ENCODE results near the gene PACRG.

Gene PACRG

DNA sequence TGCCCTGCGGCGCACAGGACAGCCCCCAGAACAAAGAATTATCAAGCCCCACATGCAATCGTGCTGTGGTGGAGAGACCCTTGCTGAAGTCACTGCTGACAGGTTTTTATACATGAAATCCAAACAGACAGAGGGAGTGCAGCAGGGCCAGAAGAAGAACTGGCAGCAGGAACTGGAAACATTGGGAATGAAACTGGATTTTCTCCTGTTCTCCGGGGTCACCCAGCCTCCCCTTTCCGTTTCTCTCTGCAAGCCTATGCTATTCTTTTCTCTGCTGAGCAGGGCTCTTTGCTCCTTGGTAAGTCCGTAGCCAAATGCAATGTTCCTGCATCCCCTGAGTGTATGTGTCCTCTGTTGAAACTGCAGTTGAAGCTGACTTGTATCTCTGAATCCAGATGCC, 623.2 kb downstream of the PACRG start:
- DNase-seq (ENCODE audit: low read depth in 2 of 2) = no peak

GRCh38 chr6:163352011-163352685, 624.4 kb downstream of the PACRG start:
- DNase-seq (ENCODE audit: low read depth in 2 of 2) = no peak

DNA sequence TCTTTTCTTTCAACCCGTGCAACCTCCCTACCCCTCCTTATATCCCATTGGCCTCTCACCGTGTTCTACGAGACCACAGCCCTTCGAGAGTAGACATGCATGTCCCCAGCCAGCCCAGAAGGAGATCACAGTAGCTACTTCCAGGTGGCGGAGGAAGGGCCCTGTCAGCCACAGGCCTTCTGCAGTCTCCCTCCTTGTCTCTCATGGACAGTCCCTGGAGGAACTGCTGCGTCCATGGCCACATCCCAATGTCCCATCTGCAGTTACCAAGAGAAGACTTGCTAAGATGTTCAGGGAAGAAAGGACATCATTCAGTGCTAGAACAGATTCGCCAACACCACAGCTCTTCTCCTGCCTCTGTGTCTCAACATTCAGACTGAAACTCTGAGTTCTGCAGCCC, 625.2 kb downstream of the PACRG start:
- DNase-seq (ENCODE audit: low read depth in 2 of 2) = no peak

DNA sequence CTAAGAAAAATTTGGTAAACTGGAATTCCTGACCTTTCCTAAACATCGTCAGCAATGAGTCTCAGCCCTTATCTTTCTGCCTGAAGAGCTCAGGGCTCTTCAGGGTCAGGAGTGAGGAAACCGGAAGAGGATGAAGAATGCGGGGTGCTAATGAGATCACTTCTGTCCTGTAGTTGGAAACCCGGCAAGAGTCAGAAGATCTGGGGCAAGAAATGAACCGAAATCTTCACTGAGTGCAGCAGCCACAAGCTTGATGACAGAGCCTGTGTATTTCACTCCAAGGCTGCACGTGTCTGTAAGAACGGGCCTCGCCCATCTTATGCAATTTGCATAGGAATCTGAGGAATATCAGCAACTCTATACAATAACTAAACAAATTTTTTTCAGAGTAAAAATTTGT, 626.3 kb downstream of the PACRG start:
- no peak for DNase-seq (ENCODE audit: low read depth in 2 of 2)

DNA sequence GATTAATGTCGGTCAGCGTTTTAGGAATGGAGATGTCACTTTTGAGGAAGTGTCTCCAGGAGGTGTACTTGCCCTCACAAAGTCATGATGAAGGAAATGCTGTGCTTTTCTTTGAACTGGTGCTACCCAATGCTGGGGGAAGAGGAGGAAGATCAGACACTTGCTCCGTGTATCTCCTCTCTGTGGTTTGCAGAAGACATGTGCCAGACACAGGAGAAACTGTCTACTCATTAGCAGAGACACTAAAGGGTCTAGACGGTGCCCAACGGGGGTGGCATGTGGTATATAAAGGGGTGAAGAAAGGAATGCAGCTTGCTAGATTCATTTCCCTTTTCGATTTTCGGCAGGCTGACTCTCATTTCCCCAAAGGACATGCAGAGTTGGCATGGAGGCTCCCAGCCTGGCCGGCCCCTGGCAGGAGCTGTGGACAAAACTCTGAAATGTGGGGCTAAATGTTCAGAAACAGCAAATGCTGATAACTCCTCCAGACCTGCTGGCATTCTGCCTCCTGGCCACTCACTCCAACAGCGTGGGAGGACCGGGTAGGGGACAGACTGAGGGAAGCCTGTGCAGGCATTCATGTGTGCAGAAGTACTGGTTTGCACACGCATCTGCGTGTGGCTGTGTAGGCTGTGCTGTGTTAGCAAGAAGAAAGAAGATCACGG, 627.1 kb downstream of the PACRG start:
- DNase-seq (ENCODE audit: low read depth in 2 of 2) = no peak

- no peak for DNase-seq (ENCODE audit: low read depth in 2 of 2)
Measured at GRCh38 chr6:163355426-163355991, 627.7 kb downstream of the PACRG start.

DNA sequence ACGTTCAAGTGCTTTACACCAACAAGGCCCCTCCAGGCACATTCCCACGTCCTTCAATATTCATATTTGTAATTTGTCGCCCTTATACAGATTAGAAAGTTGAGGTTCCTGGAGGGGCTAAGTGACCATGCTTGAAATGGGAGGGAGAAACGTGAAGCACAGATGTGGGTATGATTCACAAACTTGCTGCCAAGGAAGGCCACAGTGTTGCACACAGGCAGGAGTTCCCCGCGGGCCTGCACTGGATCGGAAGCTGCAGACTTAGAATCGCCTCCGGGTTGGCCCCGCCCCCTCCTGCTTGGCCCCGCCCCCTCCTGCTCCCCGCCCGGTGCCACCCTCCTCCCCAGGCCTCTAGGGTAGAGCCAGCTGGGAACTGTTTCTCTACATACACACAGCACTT, 628.5 kb downstream of the PACRG start:
- no peak for DNase-seq (ENCODE audit: low read depth in 2 of 2)

DNA sequence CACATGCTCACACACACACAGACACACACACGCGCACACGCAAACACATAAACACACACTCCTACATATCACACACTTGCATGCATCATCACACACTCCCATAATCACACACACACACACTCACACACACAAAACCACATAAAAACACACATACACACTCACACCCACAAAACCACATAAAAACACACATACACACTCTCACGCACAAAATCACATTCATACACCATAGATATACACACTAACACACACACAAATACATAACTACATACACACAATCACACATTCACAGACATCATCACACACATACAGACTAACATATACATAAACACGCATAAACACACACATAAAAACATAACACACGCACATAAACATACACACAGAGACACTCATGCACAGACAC, 629.0 kb downstream of the PACRG start:
- no peak for DNase-seq (ENCODE audit: low read depth in 2 of 2)

GRCh38 chr6:163364641-163365040, 636.9 kb downstream of the PACRG start:
- DNase-seq (ENCODE audit: low read depth in 2 of 2) = no peak

All from activated CD8-positive, alpha-beta memory T cell treated with anti-CD3 and anti-CD28 coated beads for 4 hours (primary cell).